ENCODE measurements around the gene COX8C. TPM values are rescaled to one million over a fixed set of nuclear protein-coding genes. Genes with fewer than 3 reads are reported as not detected.

Gene COX8C
- total RNA-seq, 1 experiment from 2014 or later, result not detected

GRCh38 chr14:93332853-93333630, 13.9 kb upstream of the COX8C start, which contains the start of gene BTBD7:
Gene BTBD7, minus strand, starts transcription at chr14:93333036. Its CDS starts 36,985 bp downstream, at chr14:93296051.
- Histone ChIP-seq H3K36me3 (ENCODE audit: control insufficient read depth, insufficient read depth, low read length) (no peaks in the 10 kb centered on the region; the same call in 1 of the 2 replicates), H3K4me1 (ENCODE audit: control insufficient read depth, insufficient read depth, low read length) (peaks cover 20% of the 10 kb centered on the region), H3K27me3 (ENCODE audit: control insufficient read depth, insufficient read depth, low read length) (no peaks in the 10 kb centered on the region), H3K9me3 (ENCODE audit: control insufficient read depth, insufficient read depth, low read depth, low read length) (no peaks in the 10 kb centered on the region), H3K27ac (ENCODE audit: low read length) (peak within 1 kb of the TSS; percentile 89), H3K4me3 (ENCODE audit: low read depth in 2 of 2, low read length in 2 of 2) (peak within 1 kb of the TSS; percentile 75 to 82)
- DNase-seq (ENCODE audit: low read depth, low spot score) (peak; percentile 68), ATAC-seq (peak; percentile 97)
- in situ Hi-C loops (cut with HindIII; ENCODE audit: low pct_unique_long_range_greater_than_20kb, low sequenced_read_pairs), result no loop called here
- BruUV-seq (replicated peaks), result no TSS peak
- ChIA-PET CTCF (no interaction called here), POLR2A (interaction anchor here (0.7 kb wide), 1 partner anchor 57 kb away, joined by 3 read pairs; no protein-coding TSS in a partner anchor)
- peak; percentile 38; the same call in 1 of the 2 replicates for TF ChIP-seq POLR2AphosphoS5 (IDR thresholded peaks at IDR 0.05; ENCODE audit: low read depth, low read length)
- TF ChIP-seq SIN3A (IDR thresholded peaks at IDR 0.05; ENCODE audit: borderline replicate concordance, insufficient read depth, low read depth, low read length), result no peak
- intact Hi-C loops (cut with micrococcal nuclease; ENCODE audit: unreplicated experiment), result no loop called here

- Histone ChIP-seq H3K4me1 (ENCODE audit: control insufficient read depth, insufficient read depth, low read length) (peaks cover 20% of the 10 kb centered on the region), H3K4me3 (ENCODE audit: low read depth in 2 of 2, low read length in 2 of 2) (peak overlapping the region; percentile 75 to 82), H3K36me3 (ENCODE audit: control insufficient read depth, insufficient read depth, low read length) (no peaks in the 10 kb centered on the region; the same call in 1 of the 2 replicates), H3K9me3 (ENCODE audit: control insufficient read depth, insufficient read depth, low read depth, low read length) (no peaks in the 10 kb centered on the region), H3K27me3 (ENCODE audit: control insufficient read depth, insufficient read depth, low read length) (no peaks in the 10 kb centered on the region), H3K27ac (ENCODE audit: low read length) (peak overlapping the region; percentile 89)
- intact Hi-C loops (cut with micrococcal nuclease; ENCODE audit: unreplicated experiment) (no loop called here), in situ Hi-C loops (cut with HindIII; ENCODE audit: low pct_unique_long_range_greater_than_20kb, low sequenced_read_pairs) (no loop called here)
- DNase-seq (ENCODE audit: low read depth, low spot score), result no peak
- BruUV-seq (replicated peaks), result TSS peak; percentile 84
- ChIA-PET POLR2A (no interaction called here), CTCF (no interaction called here)
- no peak for TF ChIP-seq POLR2AphosphoS5 (IDR thresholded peaks at IDR 0.05; ENCODE audit: low read depth, low read length)
- TF ChIP-seq REST (IDR thresholded peaks at IDR 0.05; ENCODE audit: insufficient read depth in 1 of 2, low read depth in 2 of 2, low read length in 1 of 2), result no peak
- TF ChIP-seq CTCF (IDR thresholded peaks at IDR 0.05), result no peak
- TF ChIP-seq TCF7L2 (IDR thresholded peaks at IDR 0.05; ENCODE audit: low read depth, low read length), result no peak
- TF ChIP-seq SIN3A (IDR thresholded peaks at IDR 0.05; ENCODE audit: borderline replicate concordance, insufficient read depth, low read depth, low read length), result no peak
- no peak for ATAC-seq
Observed at GRCh38 chr14:93333631-93334103, 13.3 kb upstream of the COX8C start.
